Measurements from ENCODE around the gene OR4S2. TPM values are rescaled to one million over a fixed set of nuclear protein-coding genes. Genes with fewer than 3 reads are reported as not detected.

OR4S2 gene
- not detected for total RNA-seq

GRCh38 chr11:55648027-55648426 lies at the start of gene OR4S2:
OR4S2 (plus strand) TSS chr11:55648327; CDS start chr11:55650904, 2,577 bp downstream.
- DNase-seq (ENCODE audit: low spot score) (no peak), ATAC-seq (ENCODE audit: low FRiP score) (no peak)
- TF ChIP-seq CTCF (IDR thresholded peaks at IDR 0.05) = no peak

GRCh38 chr11:55607545-55607944 lies 40.6 kb upstream of the OR4S2 start, which contains the start of gene OR4C11:
OR4C11 (minus strand) TSS chr11:55607645; CDS start chr11:55604373, 3,272 bp downstream.
- TF ChIP-seq CTCF (IDR thresholded peaks at IDR 0.05) = no peak
- no peak for DNase-seq (ENCODE audit: low spot score)
- ATAC-seq (ENCODE audit: low FRiP score) = no peak

GRCh38 chr11:55624531-55624930 lies 23.6 kb upstream of the OR4S2 start:
- ATAC-seq (ENCODE audit: low FRiP score) = no peak

GRCh38 chr11:55634813-55635212 lies 13.3 kb upstream of the OR4S2 start, which contains the start of gene OR4P4:
OR4P4 (plus strand) TSS chr11:55635113.
- no peak for TF ChIP-seq CTCF (IDR thresholded peaks at IDR 0.05)
- DNase-seq (ENCODE audit: low spot score) = no peak
- ATAC-seq (ENCODE audit: low FRiP score) = no peak

More at GRCh38 chr11:55624531-55624930, 23.6 kb upstream of the OR4S2 start:
- no peak for TF ChIP-seq CTCF (IDR thresholded peaks at IDR 0.05)
- no peak for DNase-seq (ENCODE audit: low spot score)

GRCh38 chr11:55652560-55652959 lies 4.4 kb downstream of the OR4S2 start:
- no peak for TF ChIP-seq CTCF (IDR thresholded peaks at IDR 0.05)
- no peak for ATAC-seq (ENCODE audit: low FRiP score)
- no peak for DNase-seq (ENCODE audit: low spot score)

- no peak for TF ChIP-seq CTCF (IDR thresholded peaks at IDR 0.05)
- DNase-seq (ENCODE audit: low spot score) (no peak), ATAC-seq (ENCODE audit: low FRiP score) (no peak)
Observed at GRCh38 chr11:55655096-55655495, 7.0 kb downstream of the OR4S2 start.

- TF ChIP-seq CTCF (IDR thresholded peaks at IDR 0.05) = no peak
- DNase-seq (ENCODE audit: low spot score) = no peak
- ATAC-seq (ENCODE audit: low FRiP score) = no peak
Observed at GRCh38 chr11:55658031-55658573, 10.0 kb downstream of the OR4S2 start.
